Endodermal cell (in vitro differentiated cells): Measurements from ENCODE around the gene TNP1. TPM values are rescaled to one million over a fixed set of nuclear protein-coding genes. Genes with fewer than 3 reads are reported as not detected.

Experiments
- DNase-seq: peaks from one replicate; pipeline ENCODE4 v3.0.0-alpha.2; 2017
- H3K27ac ChIP-seq: 2 replicates; pipeline ENCODE4 v1.5.1; 2013; ENCODE audit warnings: mild to moderate bottlenecking, low read depth, low read length, moderate library complexity
- H3K27me3 ChIP-seq: 2 replicates; pipeline ENCODE4 v1.6.1; 2013; ENCODE audit warnings: mild to moderate bottlenecking, low read length, moderate library complexity; ENCODE audit not compliant: insufficient read depth, control insufficient read depth, poor library complexity, severe bottlenecking
- H3K36me3 ChIP-seq: 2 replicates; pipeline ENCODE4 v1.7.0; 2013; ENCODE audit warnings: mild to moderate bottlenecking, low read length, moderate library complexity; ENCODE audit not compliant: control insufficient read depth, insufficient read depth
- H3K4me1 ChIP-seq: one replicate; pipeline ENCODE4 v1.7.0; 2013; ENCODE audit warnings: low read length; ENCODE audit not compliant: control insufficient read depth, insufficient read depth
- H3K4me3 ChIP-seq: 2 replicates; pipeline ENCODE4 v1.5.1; 2013; ENCODE audit warnings: mild to moderate bottlenecking, low read length, moderate library complexity
- H3K9ac ChIP-seq: 2 replicates; pipeline ENCODE4 v1.6.1; 2013; ENCODE audit warnings: mild to moderate bottlenecking, low read length, moderate library complexity; ENCODE audit not compliant: poor library complexity, severe bottlenecking; ENCODE audit errors: extremely low read depth
- H3K9me3 ChIP-seq: 2 replicates; pipeline ENCODE4 v1.6.1; 2013; ENCODE audit warnings: mild to moderate bottlenecking, low read length, moderate library complexity; ENCODE audit not compliant: control insufficient read depth
- H3K27ac Mint-ChIP-seq: 2 replicates; pipeline ENCODE4 v1.8.0; 2020; ENCODE audit warnings: mixed read lengths
- H3K27me3 Mint-ChIP-seq: 2 replicates; pipeline ENCODE4 v1.8.0; 2021; ENCODE audit warnings: mild to moderate bottlenecking, mixed read lengths; ENCODE audit not compliant: insufficient read depth
- H3K36me3 Mint-ChIP-seq: 2 replicates; pipeline ENCODE4 v1.8.0; 2020; ENCODE audit warnings: low read depth, mixed read lengths
- H3K4me1 Mint-ChIP-seq: 2 replicates; pipeline ENCODE4 v1.8.0; 2020; ENCODE audit warnings: mixed read lengths
- H3K4me3 Mint-ChIP-seq: 2 replicates; pipeline ENCODE4 v1.8.0; 2020; ENCODE audit warnings: mild to moderate bottlenecking, moderate library complexity, mixed read lengths
- H3K9me3 Mint-ChIP-seq: 2 replicates; pipeline ENCODE4 v1.8.0; 2020; ENCODE audit warnings: mild to moderate bottlenecking, mixed read lengths
- CTCF ChIP-seq: fragments of 200-600 bp; sonication (generic); conservative IDR thresholded peaks from 2 replicates; pipeline ENCODE4 v1.5.0; 2021; ENCODE audit warnings: antibody characterized with exemption, mild to moderate bottlenecking
- WGBS, 2 experiments: methylation state at CpG; one replicate each; pipeline versions ENCODE4 v1.1.5 to v1.1.7; 2013; ENCODE audit warnings: missing lambda C conversion rate in 2 of 2, mixed read lengths in 1 of 2; ENCODE audit not compliant: insufficient coverage in 1 of 2, insufficient read length in 1 of 2; 5-methylcytosine and 5-hydroxymethylcytosine counted together
- total RNA-seq, 2 donors: library from RNA; stranded (reverse); fragmentation: NEBNext Ultra II Directional in 1 of 2; extraction: Animal tissue kit (Norgen Biotek cat#: 25700) in 1 of 2; gene quantifications; 2 replicates in 1 of 2; 3 replicates in 1 of 2; pipeline ENCODE4 v1.2.1, GENCODE V29; 2021

Gene TNP1
- total RNA-seq, 2 donors from 2014 or later, result not detected

- TF ChIP-seq CTCF, result no peak
- Mint-ChIP-seq H3K36me3 (no peaks in the 10 kb centered on the region), H3K9me3 (peaks cover 15% of the 10 kb centered on the region), H3K27me3 (peaks cover 9% of the 10 kb centered on the region), H3K4me1 (peaks cover 26% of the 10 kb centered on the region), H3K4me3 (no peak overlapping the region), H3K27ac (no peak overlapping the region)
- Histone ChIP-seq H3K4me3 (no peak overlapping the region), H3K9me3 (peaks cover 21% of the 10 kb centered on the region), H3K36me3 (no peaks in the 10 kb centered on the region), H3K27ac (no peak overlapping the region), H3K27me3 (no peaks in the 10 kb centered on the region), H3K4me1 (peaks cover 7% of the 10 kb centered on the region), H3K9ac (no peak overlapping the region)
- DNase-seq, result no peak
- 90 to 92% methylated on average over 2 to 8 of the region's 8 CpGs for WGBS, 2 experiments
Measured at GRCh38 chr2:216862628-216863398, 2.9 kb upstream of the TNP1 start.

- Histone ChIP-seq H3K36me3 (no peaks in the 10 kb centered on the region), H3K9me3 (peaks cover 5% of the 10 kb centered on the region), H3K4me1 (peaks cover 8% of the 10 kb centered on the region), H3K27me3 (no peaks in the 10 kb centered on the region), H3K9ac (no peak overlapping the region), H3K4me3 (no peak overlapping the region), H3K27ac (no peak overlapping the region)
- H3K4me1 Mint-ChIP-seq, result peaks cover 40% of the 10 kb centered on the region
- no peak overlapping the region for H3K4me3 Mint-ChIP-seq
- no peak overlapping the region for H3K27ac Mint-ChIP-seq
- no peaks in the 10 kb centered on the region for H3K36me3 Mint-ChIP-seq
- 97 to 100% methylated on average over 1 to 2 of the region's 2 CpGs for WGBS, 2 experiments
- H3K27me3 Mint-ChIP-seq, result peaks cover 9% of the 10 kb centered on the region
- no peak for TF ChIP-seq CTCF
- no peak for DNase-seq
- no peaks in the 10 kb centered on the region for H3K9me3 Mint-ChIP-seq
Measured at GRCh38 chr2:216860426-216861137, 718 bp upstream of the TNP1 start.

- Mint-ChIP-seq H3K36me3 (no peaks in the 10 kb centered on the region), H3K9me3 (no peaks in the 10 kb centered on the region), H3K4me1 (peaks cover 48% of the 10 kb centered on the region), H3K27ac (no peak overlapping the region), H3K27me3 (peaks cover 9% of the 10 kb centered on the region), H3K4me3 (no peak overlapping the region)
- no peaks in the 10 kb centered on the region for H3K9me3 ChIP-seq
- no peak overlapping the region for H3K4me3 ChIP-seq
- TF ChIP-seq CTCF, result no peak
- 86 to 87% methylated on average over 1 to 3 of the region's 3 CpGs for WGBS, 2 experiments
- no peak for DNase-seq
- H3K4me1 ChIP-seq, result peaks cover 18% of the 10 kb centered on the region
- H3K9ac ChIP-seq, result no peak overlapping the region
- no peak overlapping the region for H3K27ac ChIP-seq
- H3K36me3 ChIP-seq, result no peaks in the 10 kb centered on the region
- no peaks in the 10 kb centered on the region for H3K27me3 ChIP-seq
Measured at GRCh38 chr2:216858312-216858711, 1.6 kb downstream of the TNP1 start.
